Measurements from ENCODE around the gene CGB3. TPM values are rescaled to one million over a fixed set of nuclear protein-coding genes. Genes with fewer than 3 reads are reported as not detected.
"Not testable (repeated sequence)": the region's sequence is repeated elsewhere in the genome, so short reads cannot be mapped to it uniquely, and the experiment has no call there.

The CGB3 gene
- total RNA-seq, 1 experiment from 2014 or later = not detected

GRCh38 chr19:49056101-49056901 lies 32.2 kb upstream of the CGB3 start:
- ChIA-PET CTCF (interaction anchor here (0.5 kb wide), 1 partner anchor 61 kb away, joined by 7 read pairs; no protein-coding TSS in a partner anchor), POLR2A (interaction anchor here (0.6 kb wide), 1 partner anchor 37 kb away, joined by 4 read pairs; no protein-coding TSS in a partner anchor)
- DNase-seq (ENCODE audit: low read depth, low spot score) (no peak), ATAC-seq (peak; percentile 92)
- Histone ChIP-seq H3K9me3 (ENCODE audit: control insufficient read depth, insufficient read depth, low read depth, low read length) (no peaks in the 10 kb centered on the region), H3K4me3 (ENCODE audit: low read depth in 2 of 2, low read length in 2 of 2) (peak overlapping the region; percentile 49 to 64), H3K4me1 (ENCODE audit: control insufficient read depth, insufficient read depth, low read length) (no peaks in the 10 kb centered on the region), H3K36me3 (ENCODE audit: control insufficient read depth, insufficient read depth, low read length) (no peaks in the 10 kb centered on the region), H3K27me3 (ENCODE audit: control insufficient read depth, insufficient read depth, low read length) (no peaks in the 10 kb centered on the region), H3K27ac (ENCODE audit: low read length) (peak overlapping the region; percentile 29; the same call in 1 of the 2 replicates)
- intact Hi-C loops (cut with micrococcal nuclease; ENCODE audit: unreplicated experiment) (no loop called here), in situ Hi-C loops (cut with HindIII; ENCODE audit: low pct_unique_long_range_greater_than_20kb, low sequenced_read_pairs) (no loop called here)
- TF ChIP-seq POLR2AphosphoS5 (IDR thresholded peaks at IDR 0.05; ENCODE audit: low read depth, low read length) (no peak), REST (IDR thresholded peaks at IDR 0.05; ENCODE audit: insufficient read depth in 1 of 2, low read depth in 2 of 2, low read length in 1 of 2) (no peak), SIN3A (IDR thresholded peaks at IDR 0.05; ENCODE audit: borderline replicate concordance, insufficient read depth, low read depth, low read length) (no peak), CTCF (IDR thresholded peaks at IDR 0.05) (no peak; the same call in 1 of the 2 replicates), TCF7L2 (IDR thresholded peaks at IDR 0.05; ENCODE audit: low read depth, low read length) (no peak)
- no TSS peak for BruUV-seq (replicated peaks)

GRCh38 chr19:49050376-49051033 lies 26.4 kb upstream of the CGB3 start:
- H3K27ac ChIP-seq (ENCODE audit: low read length); BruUV-seq (replicated peaks); in situ Hi-C loops (cut with HindIII; ENCODE audit: low pct_unique_long_range_greater_than_20kb, low sequenced_read_pairs); POLR2A ChIA-PET; intact Hi-C loops (cut with micrococcal nuclease; ENCODE audit: unreplicated experiment); CTCF ChIA-PET; H3K4me3 ChIP-seq (ENCODE audit: low read depth in 2 of 2, low read length in 2 of 2); H3K36me3 ChIP-seq (ENCODE audit: control insufficient read depth, insufficient read depth, low read length); H3K9me3 ChIP-seq (ENCODE audit: control insufficient read depth, insufficient read depth, low read depth, low read length); H3K4me1 ChIP-seq (ENCODE audit: control insufficient read depth, insufficient read depth, low read length); DNase-seq (ENCODE audit: low read depth, low spot score); H3K27me3 ChIP-seq (ENCODE audit: control insufficient read depth, insufficient read depth, low read length): not testable (repeated sequence)
- ATAC-seq = peak; percentile 83; the same call in 1 of the 2 replicates

GRCh38 chr19:49049834-49050233 lies 25.7 kb upstream of the CGB3 start:
- H3K9me3 ChIP-seq (ENCODE audit: control insufficient read depth, insufficient read depth, low read depth, low read length); ATAC-seq; in situ Hi-C loops (cut with HindIII; ENCODE audit: low pct_unique_long_range_greater_than_20kb, low sequenced_read_pairs); H3K4me1 ChIP-seq (ENCODE audit: control insufficient read depth, insufficient read depth, low read length); H3K36me3 ChIP-seq (ENCODE audit: control insufficient read depth, insufficient read depth, low read length); POLR2A ChIA-PET; BruUV-seq (replicated peaks); H3K27me3 ChIP-seq (ENCODE audit: control insufficient read depth, insufficient read depth, low read length); DNase-seq (ENCODE audit: low read depth, low spot score); CTCF ChIA-PET; H3K4me3 ChIP-seq (ENCODE audit: low read depth in 2 of 2, low read length in 2 of 2); H3K27ac ChIP-seq (ENCODE audit: low read length); intact Hi-C loops (cut with micrococcal nuclease; ENCODE audit: unreplicated experiment): not testable (repeated sequence)

GRCh38 chr19:49049011-49049410 lies 24.9 kb upstream of the CGB3 start, which contains the start of gene CGB8:
TSS of gene CGB8 (minus strand) at chr19:49049111. CDS start at chr19:49048739, 372 bp downstream.
- ATAC-seq; intact Hi-C loops (cut with micrococcal nuclease; ENCODE audit: unreplicated experiment); H3K4me3 ChIP-seq (ENCODE audit: low read depth in 2 of 2, low read length in 2 of 2); H3K4me1 ChIP-seq (ENCODE audit: control insufficient read depth, insufficient read depth, low read length); H3K27ac ChIP-seq (ENCODE audit: low read length); H3K27me3 ChIP-seq (ENCODE audit: control insufficient read depth, insufficient read depth, low read length); H3K36me3 ChIP-seq (ENCODE audit: control insufficient read depth, insufficient read depth, low read length); BruUV-seq (replicated peaks); DNase-seq (ENCODE audit: low read depth, low spot score); H3K9me3 ChIP-seq (ENCODE audit: control insufficient read depth, insufficient read depth, low read depth, low read length); in situ Hi-C loops (cut with HindIII; ENCODE audit: low pct_unique_long_range_greater_than_20kb, low sequenced_read_pairs); CTCF ChIA-PET; POLR2A ChIA-PET: not testable (repeated sequence)

- H3K4me3 ChIP-seq (ENCODE audit: low read depth in 2 of 2, low read length in 2 of 2); ATAC-seq; CTCF ChIA-PET; H3K27me3 ChIP-seq (ENCODE audit: control insufficient read depth, insufficient read depth, low read length); in situ Hi-C loops (cut with HindIII; ENCODE audit: low pct_unique_long_range_greater_than_20kb, low sequenced_read_pairs); intact Hi-C loops (cut with micrococcal nuclease; ENCODE audit: unreplicated experiment); H3K36me3 ChIP-seq (ENCODE audit: control insufficient read depth, insufficient read depth, low read length); BruUV-seq (replicated peaks); POLR2A ChIA-PET; H3K27ac ChIP-seq (ENCODE audit: low read length); DNase-seq (ENCODE audit: low read depth, low spot score); H3K4me1 ChIP-seq (ENCODE audit: control insufficient read depth, insufficient read depth, low read length); H3K9me3 ChIP-seq (ENCODE audit: control insufficient read depth, insufficient read depth, low read depth, low read length): not testable (repeated sequence)
Observed at GRCh38 chr19:49043548-49043947, 19.4 kb upstream of the CGB3 start, which contains the start of gene CGB5. TSS of gene CGB5 (plus strand) at chr19:49043848. CDS start at chr19:49044210, 362 bp downstream.

Data from Panc1 (cell line).